ENCODE measurements around the gene DTNB.

DNA sequence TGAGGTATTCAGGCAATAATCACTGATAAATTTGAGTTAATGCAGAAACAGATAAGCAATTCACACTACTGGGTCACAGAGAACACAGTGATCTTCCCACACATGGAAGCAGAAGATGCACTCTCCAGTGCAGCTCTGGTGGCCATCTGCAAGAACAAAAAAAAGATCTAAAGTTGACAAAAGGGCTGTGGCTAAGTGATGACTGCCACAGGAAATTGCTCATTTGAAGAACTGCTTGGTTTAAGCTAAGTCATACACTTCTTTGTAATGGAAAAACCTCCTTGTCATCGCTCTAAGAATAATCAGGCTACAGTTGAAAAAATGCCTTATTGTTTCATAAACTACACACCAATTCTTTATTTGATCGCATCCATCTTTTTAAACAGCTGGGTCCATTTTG, 115.1 kb downstream of the DTNB start:
- no peak for TF ChIP-seq POLR2AphosphoS5 (IDR thresholded peaks at IDR 0.05; ENCODE audit: low read depth)
- TF ChIP-seq, protein P1, sequence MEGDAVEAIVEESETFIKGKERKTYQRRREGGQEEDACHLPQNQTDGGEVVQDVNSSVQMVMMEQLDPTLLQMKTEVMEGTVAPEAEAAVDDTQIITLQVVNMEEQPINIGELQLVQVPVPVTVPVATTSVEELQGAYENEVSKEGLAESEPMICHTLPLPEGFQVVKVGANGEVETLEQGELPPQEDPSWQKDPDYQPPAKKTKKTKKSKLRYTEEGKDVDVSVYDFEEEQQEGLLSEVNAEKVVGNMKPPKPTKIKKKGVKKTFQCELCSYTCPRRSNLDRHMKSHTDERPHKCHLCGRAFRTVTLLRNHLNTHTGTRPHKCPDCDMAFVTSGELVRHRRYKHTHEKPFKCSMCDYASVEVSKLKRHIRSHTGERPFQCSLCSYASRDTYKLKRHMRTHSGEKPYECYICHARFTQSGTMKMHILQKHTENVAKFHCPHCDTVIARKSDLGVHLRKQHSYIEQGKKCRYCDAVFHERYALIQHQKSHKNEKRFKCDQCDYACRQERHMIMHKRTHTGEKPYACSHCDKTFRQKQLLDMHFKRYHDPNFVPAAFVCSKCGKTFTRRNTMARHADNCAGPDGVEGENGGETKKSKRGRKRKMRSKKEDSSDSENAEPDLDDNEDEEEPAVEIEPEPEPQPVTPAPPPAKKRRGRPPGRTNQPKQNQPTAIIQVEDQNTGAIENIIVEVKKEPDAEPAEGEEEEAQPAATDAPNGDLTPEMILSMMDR (IDR thresholded peaks at IDR 0.05; ENCODE audit: insufficient read depth, low read length) = no peak
- TF ChIP-seq, protein P2, sequence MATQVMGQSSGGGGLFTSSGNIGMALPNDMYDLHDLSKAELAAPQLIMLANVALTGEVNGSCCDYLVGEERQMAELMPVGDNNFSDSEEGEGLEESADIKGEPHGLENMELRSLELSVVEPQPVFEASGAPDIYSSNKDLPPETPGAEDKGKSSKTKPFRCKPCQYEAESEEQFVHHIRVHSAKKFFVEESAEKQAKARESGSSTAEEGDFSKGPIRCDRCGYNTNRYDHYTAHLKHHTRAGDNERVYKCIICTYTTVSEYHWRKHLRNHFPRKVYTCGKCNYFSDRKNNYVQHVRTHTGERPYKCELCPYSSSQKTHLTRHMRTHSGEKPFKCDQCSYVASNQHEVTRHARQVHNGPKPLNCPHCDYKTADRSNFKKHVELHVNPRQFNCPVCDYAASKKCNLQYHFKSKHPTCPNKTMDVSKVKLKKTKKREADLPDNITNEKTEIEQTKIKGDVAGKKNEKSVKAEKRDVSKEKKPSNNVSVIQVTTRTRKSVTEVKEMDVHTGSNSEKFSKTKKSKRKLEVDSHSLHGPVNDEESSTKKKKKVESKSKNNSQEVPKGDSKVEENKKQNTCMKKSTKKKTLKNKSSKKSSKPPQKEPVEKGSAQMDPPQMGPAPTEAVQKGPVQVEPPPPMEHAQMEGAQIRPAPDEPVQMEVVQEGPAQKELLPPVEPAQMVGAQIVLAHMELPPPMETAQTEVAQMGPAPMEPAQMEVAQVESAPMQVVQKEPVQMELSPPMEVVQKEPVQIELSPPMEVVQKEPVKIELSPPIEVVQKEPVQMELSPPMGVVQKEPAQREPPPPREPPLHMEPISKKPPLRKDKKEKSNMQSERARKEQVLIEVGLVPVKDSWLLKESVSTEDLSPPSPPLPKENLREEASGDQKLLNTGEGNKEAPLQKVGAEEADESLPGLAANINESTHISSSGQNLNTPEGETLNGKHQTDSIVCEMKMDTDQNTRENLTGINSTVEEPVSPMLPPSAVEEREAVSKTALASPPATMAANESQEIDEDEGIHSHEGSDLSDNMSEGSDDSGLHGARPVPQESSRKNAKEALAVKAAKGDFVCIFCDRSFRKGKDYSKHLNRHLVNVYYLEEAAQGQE (IDR thresholded peaks at IDR 0.05; ENCODE audit: insufficient replicate concordance, low read depth) = no peak
